ENCODE measurements around the gene SYNGR3.
A peak's percentile ranks its signal among the peaks of the same experiment; 100 is the strongest.

Gene SYNGR3

DNA sequence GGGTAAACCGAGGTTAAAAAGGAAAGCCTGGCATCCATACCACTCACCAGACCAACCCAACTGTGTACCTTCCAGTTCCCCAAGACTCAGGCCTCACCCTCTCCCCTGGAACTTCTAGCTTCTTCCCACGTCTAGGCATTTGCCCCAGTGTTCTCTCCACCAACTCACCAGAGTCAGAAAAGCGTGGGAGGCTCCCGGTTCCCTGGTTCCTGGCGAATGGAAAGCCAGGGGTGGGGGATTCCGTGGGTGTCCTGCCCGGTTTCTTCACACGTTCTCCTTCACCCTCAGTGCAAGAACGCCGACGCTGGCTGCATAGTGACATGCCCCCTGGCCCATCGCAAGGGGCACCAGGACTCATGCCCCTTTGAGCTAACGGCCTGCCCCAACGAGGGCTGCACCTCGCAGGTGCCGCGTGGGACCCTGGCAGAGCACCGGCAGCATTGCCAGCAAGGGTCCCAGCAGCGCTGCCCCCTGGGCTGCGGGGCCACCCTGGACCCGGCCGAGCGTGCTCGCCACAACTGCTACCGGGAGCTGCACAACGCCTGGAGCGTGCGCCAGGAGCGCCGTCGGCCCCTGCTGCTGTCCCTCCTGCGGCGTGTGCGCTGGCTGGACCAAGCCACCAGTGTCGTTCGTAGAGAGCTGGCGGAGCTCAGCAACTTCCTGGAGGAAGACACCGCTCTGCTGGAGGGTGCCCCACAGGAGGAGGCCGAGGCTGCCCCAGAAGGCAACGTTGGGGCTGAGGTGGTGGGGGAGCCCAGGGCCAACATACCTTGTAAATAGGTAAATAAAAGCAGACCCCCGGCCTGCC, 21.4 kb upstream of the SYNGR3 start:
- Histone ChIP-seq H3K27ac (no peak overlapping the region), H3K27me3 (no peaks in the 10 kb centered on the region), H3K36me3 (no peaks in the 10 kb centered on the region), H3K4me1 (ENCODE audit: control insufficient read depth in 1 of 2, insufficient read depth in 1 of 2, low read depth in 1 of 2, low read length in 1 of 2) (peaks cover 39 to 45% of the 10 kb centered on the region in 2 experiments), H3K4me3 (ENCODE audit: low read depth in 1 of 2, low read length in 1 of 2) (no peak overlapping the region), H3K9me3 (no peaks in the 10 kb centered on the region)
- TF ChIP-seq, protein P1, sequence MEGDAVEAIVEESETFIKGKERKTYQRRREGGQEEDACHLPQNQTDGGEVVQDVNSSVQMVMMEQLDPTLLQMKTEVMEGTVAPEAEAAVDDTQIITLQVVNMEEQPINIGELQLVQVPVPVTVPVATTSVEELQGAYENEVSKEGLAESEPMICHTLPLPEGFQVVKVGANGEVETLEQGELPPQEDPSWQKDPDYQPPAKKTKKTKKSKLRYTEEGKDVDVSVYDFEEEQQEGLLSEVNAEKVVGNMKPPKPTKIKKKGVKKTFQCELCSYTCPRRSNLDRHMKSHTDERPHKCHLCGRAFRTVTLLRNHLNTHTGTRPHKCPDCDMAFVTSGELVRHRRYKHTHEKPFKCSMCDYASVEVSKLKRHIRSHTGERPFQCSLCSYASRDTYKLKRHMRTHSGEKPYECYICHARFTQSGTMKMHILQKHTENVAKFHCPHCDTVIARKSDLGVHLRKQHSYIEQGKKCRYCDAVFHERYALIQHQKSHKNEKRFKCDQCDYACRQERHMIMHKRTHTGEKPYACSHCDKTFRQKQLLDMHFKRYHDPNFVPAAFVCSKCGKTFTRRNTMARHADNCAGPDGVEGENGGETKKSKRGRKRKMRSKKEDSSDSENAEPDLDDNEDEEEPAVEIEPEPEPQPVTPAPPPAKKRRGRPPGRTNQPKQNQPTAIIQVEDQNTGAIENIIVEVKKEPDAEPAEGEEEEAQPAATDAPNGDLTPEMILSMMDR (IDR thresholded peaks at IDR 0.05): no peak

DNA sequence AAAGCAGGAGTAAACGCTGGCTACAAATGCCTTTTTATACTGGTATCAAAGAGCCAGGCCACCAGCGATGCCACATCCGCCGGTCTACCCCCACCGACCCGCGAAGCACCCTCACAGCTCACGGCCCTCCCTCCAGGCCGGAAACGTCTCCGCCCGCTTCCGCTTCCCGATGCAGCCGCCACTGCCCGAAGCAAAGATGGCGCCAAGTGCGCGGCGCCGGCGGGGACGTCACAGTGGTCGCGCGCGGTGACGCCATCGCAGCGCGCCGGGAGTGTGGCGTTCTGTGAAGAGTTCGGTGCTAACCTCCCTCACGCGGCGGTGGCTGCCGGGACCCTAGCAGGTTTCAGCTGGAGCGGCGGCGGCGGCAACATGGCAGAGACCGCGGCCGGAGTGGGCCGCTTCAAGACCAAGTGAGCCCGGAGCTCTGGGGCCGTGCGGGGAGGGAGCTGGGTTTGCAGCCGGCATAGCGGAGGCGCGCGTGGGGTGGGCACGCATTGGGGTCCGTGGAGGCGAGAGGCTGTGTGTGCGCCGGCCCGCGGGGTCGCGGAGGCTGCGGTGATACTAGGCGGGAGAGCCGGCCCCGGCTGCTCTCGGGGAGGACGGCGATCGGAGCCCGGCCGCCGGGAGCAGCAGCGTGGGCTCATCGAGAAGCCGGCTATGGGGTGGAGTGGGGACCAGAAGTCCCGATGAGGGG, 17.8 kb upstream of the SYNGR3 start, which contains the start of gene TBL3:
TSS of gene TBL3 (plus strand) at position 258 of the 694 bp plus-strand sequence. CDS start at position 370, 112 bp downstream.
- TF ChIP-seq, protein P1 (IDR thresholded peaks at IDR 0.05): peak; percentile 41
- Histone ChIP-seq H3K9me3 (no peaks in the 10 kb centered on the region), H3K27me3 (no peaks in the 10 kb centered on the region), H3K4me1 (ENCODE audit: control insufficient read depth in 1 of 2, insufficient read depth in 1 of 2, low read depth in 1 of 2, low read length in 1 of 2) (peaks cover 19 to 22% of the 10 kb centered on the region in 2 experiments), H3K27ac (peak within 1 kb of the TSS; percentile 96), H3K36me3 (peaks cover 27% of the 10 kb centered on the region), H3K4me3 (ENCODE audit: low read depth in 1 of 2, low read length in 1 of 2) (peak within 1 kb of the TSS; percentile 88 to 99)

DNA sequence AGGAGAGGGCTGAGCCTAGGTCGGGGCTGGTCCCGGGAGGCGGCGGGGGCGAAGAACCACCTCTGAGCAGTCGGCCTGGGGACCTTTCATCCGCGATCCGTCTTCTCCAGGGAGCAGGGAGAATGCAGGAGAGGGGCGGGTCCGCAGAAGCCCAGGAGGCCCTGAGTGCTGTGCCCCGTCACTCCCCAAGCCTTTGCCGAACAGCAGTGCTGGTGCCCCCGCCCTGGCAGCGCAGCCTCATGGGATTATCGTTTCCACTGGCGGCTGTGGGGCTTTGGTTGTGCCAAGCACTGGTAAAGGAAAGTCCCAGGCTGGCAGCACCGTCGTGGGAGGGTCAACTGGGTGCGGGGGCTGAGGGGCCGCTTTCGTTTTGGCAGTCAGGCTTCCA, 17.3 kb upstream of the SYNGR3 start:
- H3K27me3 ChIP-seq: no peaks in the 10 kb centered on the region
- H3K36me3 ChIP-seq: peaks cover 32% of the 10 kb centered on the region
- TF ChIP-seq, protein P1 (IDR thresholded peaks at IDR 0.05): no peak
- peak overlapping the region; percentile 96 for H3K27ac ChIP-seq
- H3K4me3 ChIP-seq (ENCODE audit: low read depth in 1 of 2, low read length in 1 of 2): peak overlapping the region; percentile 88 to 99
- no peaks in the 10 kb centered on the region for H3K9me3 ChIP-seq
- peaks cover 19 to 22% of the 10 kb centered on the region in 2 experiments for H3K4me1 ChIP-seq (ENCODE audit: control insufficient read depth in 1 of 2, insufficient read depth in 1 of 2, low read depth in 1 of 2, low read length in 1 of 2)

DNA sequence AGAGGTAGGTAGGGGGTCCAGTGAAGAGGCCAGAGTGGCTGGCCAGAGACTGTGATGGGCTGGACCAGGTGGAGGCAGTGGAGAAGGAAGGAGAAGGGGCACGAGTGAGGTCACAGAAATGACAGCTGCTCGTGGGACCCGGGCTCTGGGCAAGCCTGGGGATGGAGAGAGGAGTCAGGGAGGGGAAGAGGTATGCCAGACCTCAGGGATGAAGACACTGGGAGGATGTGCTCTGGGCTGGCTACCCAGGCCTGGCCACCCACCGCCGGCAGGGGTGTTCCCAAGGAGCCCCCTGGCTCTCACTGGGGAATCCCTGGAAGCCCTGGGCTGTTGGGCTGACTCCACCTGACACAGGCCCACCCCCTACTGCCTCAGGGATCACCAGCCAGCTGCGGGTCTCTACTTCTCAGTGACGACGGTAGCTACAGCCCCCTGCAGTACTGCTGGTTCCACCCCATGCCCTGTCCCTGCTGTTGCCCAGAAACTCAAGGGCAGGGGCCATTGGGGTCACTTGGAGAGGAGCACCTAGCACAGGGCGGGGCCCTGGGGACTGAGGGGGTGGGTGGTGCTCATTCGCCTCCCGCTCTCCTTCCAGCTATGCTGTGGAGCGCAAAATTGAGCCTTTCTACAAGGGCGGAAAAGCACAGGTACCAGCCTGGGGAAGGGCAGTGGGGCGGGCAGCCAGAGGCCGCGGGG, 16.2 kb upstream of the SYNGR3 start:
- peaks cover 19 to 22% of the 10 kb centered on the region in 2 experiments for H3K4me1 ChIP-seq (ENCODE audit: control insufficient read depth in 1 of 2, insufficient read depth in 1 of 2, low read depth in 1 of 2, low read length in 1 of 2)
- H3K4me3 ChIP-seq (ENCODE audit: low read depth in 1 of 2, low read length in 1 of 2): no peak overlapping the region
- peaks cover 9% of the 10 kb centered on the region for H3K27me3 ChIP-seq
- peaks cover 41% of the 10 kb centered on the region for H3K36me3 ChIP-seq
- no peak overlapping the region for H3K27ac ChIP-seq
- no peaks in the 10 kb centered on the region for H3K9me3 ChIP-seq
- TF ChIP-seq, protein P1 (IDR thresholded peaks at IDR 0.05): no peak
